HCT116 (cell line): ENCODE measurements around the gene PTPRC. TPM values are rescaled to one million over a fixed set of nuclear protein-coding genes. Genes with fewer than 3 reads are reported as not detected.

Source experiments
- ATAC-seq: fragments of 200-7000 bp; cut with Tn5 transposase; 2 replicates; pipeline ENCODE4 v1.9.1; 2020; ENCODE audit warnings: mild to moderate bottlenecking, moderate library complexity
- BruUV-seq: library from RNA; stranded (reverse); fragments of 400-500 nt; replicated peaks from 2 replicates; lab custom pipeline; 2021; lab: Mats Ljungman, UMichigan
- CTCF ChIA-PET: fragments of 300-600 bp; sonication (Branson Sonifier 250); formaldehyde crosslinking; loops from one replicate; lab custom pipeline; 2021; ENCODE audit warnings: antibody characterized with exemption; lab: Charles Lee
- POLR2A ChIA-PET: fragments of 300-600, 350-600 bp; sonication (Branson Sonifier 250); formaldehyde crosslinking; loops from one replicate; lab custom pipeline; 2021; ENCODE audit warnings: antibody characterized with exemption; lab: Charles Lee
- RAD21 ChIA-PET, 2 experiments: fragments of 300-600 bp; sonication (Branson Sonifier 250); formaldehyde crosslinking; loops; one replicate each; lab custom pipeline; 2023; ENCODE audit warnings: low total read pairs in 2 of 2; ENCODE audit not compliant: uncharacterized antibody in 2 of 2, unreplicated experiment in 2 of 2, low non-redundant PET in 1 of 2; lab: Charles Lee
- DNase-seq: peaks from one replicate; pipeline ENCODE4 v3.0.0-alpha.2; 2010; ENCODE audit warnings: low read depth, low spot score
- H2AFZ ChIP-seq: fragments of 200-600 bp; shearing (Covaris generic), sonication (generic); 2 replicates; pipeline ENCODE4 v1.6.1; 2017; ENCODE audit warnings: low read depth, mixed run types, mixed read lengths, antibody characterized with exemption, low read length; ENCODE audit not compliant: poor library complexity, severe bottlenecking
- H3K27ac ChIP-seq: 2 replicates; pipeline ENCODE4 v1.5.1; 2012; ENCODE audit warnings: low read depth, low read length
- H3K27me3 ChIP-seq: fragments of 200-600 bp; sonication (generic); 2 replicates; pipeline ENCODE4 v1.6.1; 2016; ENCODE audit warnings: mixed run types, low read length, mixed read lengths; ENCODE audit not compliant: insufficient read depth
- H3K36me3 ChIP-seq, 2 experiments: fragments of 200-500 bp in 1 of 2; fragments of 200-600 bp in 1 of 2; sonication (Bioruptor generic) in 1 of 2; sonication (generic) in 1 of 2; 2 replicates each; pipeline versions ENCODE4 v1.5.1 to v1.6.1; 2014 to 2016; ENCODE audit warnings: low read length in 2 of 2, inconsistent platforms in 1 of 2, mixed read lengths in 1 of 2, mixed run types in 1 of 2; ENCODE audit not compliant: insufficient read depth in 2 of 2, control insufficient read depth in 1 of 2
- H3K4me1 ChIP-seq, 2 experiments: fragments of 200-600 bp in 1 of 2; sonication (generic) in 1 of 2; 2 replicates each; pipeline versions ENCODE4 v1.5.1 to v1.6.1; 2012 to 2017; ENCODE audit warnings: low read length in 2 of 2, inconsistent platforms in 1 of 2, mild to moderate bottlenecking in 1 of 2, mixed read lengths in 1 of 2, mixed run types in 1 of 2, moderate library complexity in 1 of 2; ENCODE audit not compliant: insufficient read depth in 2 of 2, control insufficient read depth in 1 of 2
- H3K4me2 ChIP-seq: fragments of 200-600 bp; sonication (generic); 2 replicates; pipeline ENCODE4 v1.6.1; 2017; ENCODE audit warnings: mixed run types, low read length, mixed read lengths
- H3K4me3 ChIP-seq, 2 experiments: fragments of 200-600 bp in 1 of 2; sonication (generic) in 1 of 2; replicated peaks in 1 of 2; 2 replicates each; pipeline ENCODE4 v1.5.1; 2011 to 2016; ENCODE audit warnings: low read length in 2 of 2, control low read depth in 1 of 2, low read depth in 1 of 2, mild to moderate bottlenecking in 1 of 2, mixed read lengths in 1 of 2, mixed run types in 1 of 2
- H3K79me2 ChIP-seq: fragments of 200-600 bp; sonication (generic); 2 replicates; pipeline ENCODE4 v1.6.1; 2017; ENCODE audit warnings: mild to moderate bottlenecking, mixed run types, low read length, moderate library complexity, mixed read lengths; ENCODE audit not compliant: insufficient read depth
- H3K9ac ChIP-seq: fragments of 200-600 bp; sonication (generic); 2 replicates; pipeline ENCODE4 v1.6.1; 2016; ENCODE audit warnings: low read length, mixed read lengths
- H3K9me2 ChIP-seq: fragments of 200-600 bp; sonication (generic), shearing (Covaris generic); 2 replicates; pipeline ENCODE4 v1.6.1; 2017; ENCODE audit warnings: mixed run types, mild to moderate bottlenecking, moderate library complexity; ENCODE audit not compliant: insufficient read depth
- H3K9me3 ChIP-seq, 2 experiments: fragments of 200-500 bp in 1 of 2; fragments of 200-600 bp in 1 of 2; sonication (Bioruptor generic) in 1 of 2; sonication (generic) in 1 of 2; 2 replicates each; pipeline ENCODE4 v1.6.1; 2014 to 2017; ENCODE audit warnings: low read length in 2 of 2, mixed read lengths in 2 of 2, inconsistent platforms in 1 of 2, low read depth in 1 of 2, mild to moderate bottlenecking in 1 of 2, mixed run types in 1 of 2, moderate library complexity in 1 of 2; ENCODE audit not compliant: control insufficient read depth in 1 of 2, insufficient read depth in 1 of 2
- H4K20me1 ChIP-seq: fragments of 200-600 bp; sonication (generic), shearing (Covaris generic); 2 replicates; pipeline ENCODE4 v1.6.1; 2017; ENCODE audit warnings: mixed run types, mild to moderate bottlenecking, moderate library complexity; ENCODE audit not compliant: insufficient read depth
- ATF3 ChIP-seq: IDR thresholded peaks from 2 replicates; pipeline ENCODE4 v1.6.1; 2012
- CBX3 ChIP-seq: IDR thresholded peaks from 2 replicates; pipeline ENCODE4 v1.6.1; 2012; ENCODE audit warnings: low read depth
- CEBPB ChIP-seq: IDR thresholded peaks from 2 replicates; pipeline ENCODE4 v1.6.1; 2012; ENCODE audit warnings: low read depth
- CTCF ChIP-seq, 3 experiments: fragments of 200-600 bp in 1 of 3; sonication (generic) in 1 of 3; IDR thresholded peaks in 2 of 3; conservative IDR thresholded peaks in 1 of 3; 2 replicates each; pipeline ENCODE4 v1.5.1; 2012 to 2017; ENCODE audit warnings: low read depth in 2 of 3, low read length in 2 of 3, antibody characterized with exemption in 1 of 3, borderline replicate concordance in 1 of 3, control low read depth in 1 of 3, mild to moderate bottlenecking in 1 of 3, mixed read lengths in 1 of 3, mixed run types in 1 of 3, moderate library complexity in 1 of 3; ENCODE audit not compliant: insufficient read depth in 1 of 3
- ELF1 ChIP-seq: IDR thresholded peaks from 2 replicates; pipeline ENCODE4 v1.6.1; 2012; ENCODE audit warnings: low read depth, borderline replicate concordance
- EZH2 ChIP-seq: fragments of 200-600 bp; sonication (generic); IDR thresholded peaks from 2 replicates; pipeline ENCODE4 v1.6.1; 2017; ENCODE audit warnings: antibody characterized with exemption, mixed run types
- EZH2phosphoT487 ChIP-seq: fragments of 200-600 bp; IDR thresholded peaks from 2 replicates; pipeline ENCODE4 v1.6.1; 2018; ENCODE audit warnings: antibody characterized with exemption, borderline replicate concordance
- MAX ChIP-seq: IDR thresholded peaks from 2 replicates; pipeline ENCODE4 v1.6.1; 2012
- POLR2A ChIP-seq: IDR thresholded peaks from 2 replicates; pipeline ENCODE4 v1.7.0; 2011; ENCODE audit warnings: borderline replicate concordance; ENCODE audit not compliant: insufficient read depth, insufficient read length; ENCODE audit errors: extremely low read depth
- RAD21 ChIP-seq: IDR thresholded peaks from 2 replicates; pipeline ENCODE4 v1.6.1; 2012; ENCODE audit warnings: low read depth, mild to moderate bottlenecking
- REST ChIP-seq: IDR thresholded peaks from 2 replicates; pipeline ENCODE4 v1.6.1; 2012; ENCODE audit warnings: low read depth
- SP1 ChIP-seq: IDR thresholded peaks from 2 replicates; pipeline ENCODE4 v1.6.1; 2012; ENCODE audit warnings: low read depth
- SRF ChIP-seq: IDR thresholded peaks from 2 replicates; pipeline ENCODE4 v1.6.1; 2012; ENCODE audit warnings: low read depth
- TCF7L2 ChIP-seq: IDR thresholded peaks from 2 replicates; pipeline ENCODE4 v1.7.0; 2011; ENCODE audit warnings: borderline replicate concordance, inconsistent platforms; ENCODE audit not compliant: insufficient read depth, insufficient read length; ENCODE audit errors: extremely low read depth
- ZBTB33 ChIP-seq: IDR thresholded peaks from 2 replicates; pipeline ENCODE4 v1.6.1; 2011; ENCODE audit warnings: mild to moderate bottlenecking, low read length, moderate library complexity; ENCODE audit not compliant: insufficient replicate concordance; ENCODE audit errors: extremely low read depth
- ZFX ChIP-seq: fragments of 450-650 bp; IDR thresholded peaks from 2 replicates; pipeline ENCODE4 v1.6.1; 2017
- intact Hi-C: fragments of 100-400 bp; cut with micrococcal nuclease; formaldehyde crosslinking; loops from 2 replicates; pipeline ENCODE4 v1.10.0; 2022
- total RNA-seq: library from RNA; stranded (reverse); gene quantifications from one replicate; pipeline ENCODE4 v1.2.1, GENCODE V29; 2021; ENCODE audit not compliant: unreplicated experiment

Gene PTPRC
- total RNA-seq, 1 experiment from 2014 or later = 1.2 TPM

GRCh38 chr1:198713081-198713480 is 74.2 kb downstream of the PTPRC start:
- no peaks in the 10 kb centered on the region for H3K27me3 ChIP-seq
- no TSS peak for BruUV-seq
- no peak overlapping the region for H3K9ac ChIP-seq
- H3K36me3 ChIP-seq = no peaks in the 10 kb centered on the region
- no peaks in the 10 kb centered on the region for H3K4me1 ChIP-seq
- H3K4me3 ChIP-seq = no peak overlapping the region
- POLR2A ChIA-PET = no interaction called here
- RAD21 ChIA-PET = no interaction called here
- DNase-seq = no peak
- no peaks in the 10 kb centered on the region for H3K79me2 ChIP-seq
- no peak overlapping the region for H3K4me2 ChIP-seq
- no peak for TF ChIP-seq SRF
- TF ChIP-seq CEBPB = no peak
- TF ChIP-seq RAD21 = no peak
- TF ChIP-seq CTCF (IDR thresholded peaks at IDR 0.05 in 2 of 3, conservative IDR thresholded peaks at IDR 0.05 in 1 of 3; ENCODE audit: borderline replicate concordance in 1 of 3, insufficient read depth in 1 of 3, low read depth in 2 of 3, low read length in 2 of 3) = no peak
- TF ChIP-seq SP1 = no peak
- TF ChIP-seq MAX = no peak
- no peak for TF ChIP-seq ATF3
- no peak for TF ChIP-seq EZH2phosphoT487
- no peak for TF ChIP-seq CBX3
- TF ChIP-seq REST = no peak
- TF ChIP-seq ZFX = no peak
- TF ChIP-seq ZBTB33 = no peak
- TF ChIP-seq EZH2 = no peak
- no peak for TF ChIP-seq POLR2A
- no peak for TF ChIP-seq TCF7L2
- no peak for TF ChIP-seq ELF1
- H3K9me3 ChIP-seq = no peaks in the 10 kb centered on the region
- H3K9me2 ChIP-seq = no peaks in the 10 kb centered on the region
- no peak overlapping the region for H2AFZ ChIP-seq
- intact Hi-C loops = no loop called here
- no peaks in the 10 kb centered on the region for H4K20me1 ChIP-seq
- CTCF ChIA-PET = no interaction called here
- H3K27ac ChIP-seq = no peak overlapping the region
- no peak for ATAC-seq
